Subcutaneous adipose tissue (tissue), 4 donors: ENCODE results near the gene UTRN. TPM values are rescaled to one million over a fixed set of nuclear protein-coding genes. Genes with fewer than 3 reads are reported as not detected.

Source experiments
- total RNA-seq, 4 donors: library from RNA; depleted of rRNA; stranded (reverse); fragments of >200 nt; gene quantifications; one replicate each; pipeline ENCODE4 v1.1.0, GENCODE V29; 2016
- TF ChIP-seq, protein P1 (sequence below): fragments of 450-650 bp; IDR thresholded peaks from one replicate; pipeline ENCODE4 v1.5.1; 2016; ENCODE audit warnings: low read depth, mild to moderate bottlenecking, control low read depth, antibody characterized with exemption, moderate library complexity

The UTRN gene
- total RNA-seq, 4 donors from 2014 or later, result 157 to 278 (median 236) TPM

GRCh38 chr6:144321839-144322591 is 36.9 kb downstream of the UTRN start:
- TF ChIP-seq, protein P1, sequence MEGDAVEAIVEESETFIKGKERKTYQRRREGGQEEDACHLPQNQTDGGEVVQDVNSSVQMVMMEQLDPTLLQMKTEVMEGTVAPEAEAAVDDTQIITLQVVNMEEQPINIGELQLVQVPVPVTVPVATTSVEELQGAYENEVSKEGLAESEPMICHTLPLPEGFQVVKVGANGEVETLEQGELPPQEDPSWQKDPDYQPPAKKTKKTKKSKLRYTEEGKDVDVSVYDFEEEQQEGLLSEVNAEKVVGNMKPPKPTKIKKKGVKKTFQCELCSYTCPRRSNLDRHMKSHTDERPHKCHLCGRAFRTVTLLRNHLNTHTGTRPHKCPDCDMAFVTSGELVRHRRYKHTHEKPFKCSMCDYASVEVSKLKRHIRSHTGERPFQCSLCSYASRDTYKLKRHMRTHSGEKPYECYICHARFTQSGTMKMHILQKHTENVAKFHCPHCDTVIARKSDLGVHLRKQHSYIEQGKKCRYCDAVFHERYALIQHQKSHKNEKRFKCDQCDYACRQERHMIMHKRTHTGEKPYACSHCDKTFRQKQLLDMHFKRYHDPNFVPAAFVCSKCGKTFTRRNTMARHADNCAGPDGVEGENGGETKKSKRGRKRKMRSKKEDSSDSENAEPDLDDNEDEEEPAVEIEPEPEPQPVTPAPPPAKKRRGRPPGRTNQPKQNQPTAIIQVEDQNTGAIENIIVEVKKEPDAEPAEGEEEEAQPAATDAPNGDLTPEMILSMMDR, result no peak

GRCh38 chr6:144325232-144325631 is 40.1 kb downstream of the UTRN start:
- TF ChIP-seq, protein P1, result no peak

- TF ChIP-seq, protein P1, result no peak
Measured at GRCh38 chr6:144326393-144326792, 41.3 kb downstream of the UTRN start.

DNA sequence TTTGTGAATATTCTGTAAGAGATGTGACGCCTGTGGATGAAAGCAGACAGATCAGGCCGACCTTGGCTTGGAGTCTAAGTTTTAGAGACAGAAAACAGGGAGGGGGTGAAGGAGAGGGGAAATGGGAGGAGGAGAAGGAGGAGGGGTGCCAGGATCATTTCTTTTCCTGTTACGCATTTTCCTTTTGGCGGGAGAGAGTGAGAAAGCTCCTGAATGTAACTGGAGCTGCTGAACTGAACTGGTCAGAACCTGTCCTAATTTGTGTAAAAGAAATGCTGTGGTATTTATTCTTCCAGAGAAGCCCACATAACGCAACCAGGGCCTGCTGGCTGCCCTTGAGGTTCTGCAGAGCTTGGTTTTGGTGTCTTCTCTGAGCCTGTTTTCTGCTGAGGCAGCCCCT is 41.9 kb downstream of the UTRN start:
- TF ChIP-seq, protein P1, result no peak

DNA sequence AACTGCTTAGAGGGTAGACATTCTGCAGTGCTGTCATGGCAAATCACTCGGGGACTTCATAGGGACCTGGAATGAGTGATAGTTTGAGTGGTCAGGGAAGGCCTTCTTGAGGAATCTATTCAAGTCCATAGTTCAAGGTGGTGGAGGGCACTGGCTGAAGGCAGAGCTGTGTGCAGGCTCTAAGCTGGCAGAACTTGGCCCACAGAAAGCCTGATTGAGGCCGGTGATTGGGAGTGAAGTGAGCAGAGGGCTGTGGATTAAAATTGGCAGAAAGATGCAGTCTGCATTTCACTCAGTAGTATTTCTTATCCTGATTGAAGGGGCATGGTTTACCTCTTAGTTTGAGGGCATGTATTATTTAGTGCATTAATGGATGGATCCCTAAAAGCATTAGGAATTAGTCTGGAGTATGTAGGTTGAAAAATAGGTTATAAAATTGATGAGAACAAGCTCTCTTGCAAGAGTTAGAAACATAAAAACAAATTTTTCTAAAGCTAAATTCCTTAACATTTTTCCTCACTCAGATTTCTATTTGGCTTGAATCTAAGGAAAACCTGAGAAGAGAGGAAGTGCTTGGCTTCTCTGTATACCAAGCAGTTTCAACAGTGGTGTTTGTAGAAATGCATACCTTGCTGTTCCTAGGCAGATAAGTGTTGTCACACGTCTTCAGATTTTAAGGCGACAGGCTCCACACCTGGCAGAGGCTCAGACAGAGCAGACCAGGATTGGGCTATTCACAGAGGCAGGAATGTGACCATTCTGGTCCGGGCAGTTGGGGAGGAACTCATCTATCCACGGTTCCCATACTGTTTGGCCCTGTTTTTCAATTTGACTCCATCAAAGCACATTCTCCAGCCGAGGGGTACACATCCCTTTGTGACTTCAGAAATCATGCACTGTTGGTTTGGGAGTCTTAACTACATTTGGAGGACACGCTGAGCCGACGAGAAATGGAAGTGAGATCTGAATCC is 45.2 kb downstream of the UTRN start:
- TF ChIP-seq, protein P1, result no peak

DNA sequence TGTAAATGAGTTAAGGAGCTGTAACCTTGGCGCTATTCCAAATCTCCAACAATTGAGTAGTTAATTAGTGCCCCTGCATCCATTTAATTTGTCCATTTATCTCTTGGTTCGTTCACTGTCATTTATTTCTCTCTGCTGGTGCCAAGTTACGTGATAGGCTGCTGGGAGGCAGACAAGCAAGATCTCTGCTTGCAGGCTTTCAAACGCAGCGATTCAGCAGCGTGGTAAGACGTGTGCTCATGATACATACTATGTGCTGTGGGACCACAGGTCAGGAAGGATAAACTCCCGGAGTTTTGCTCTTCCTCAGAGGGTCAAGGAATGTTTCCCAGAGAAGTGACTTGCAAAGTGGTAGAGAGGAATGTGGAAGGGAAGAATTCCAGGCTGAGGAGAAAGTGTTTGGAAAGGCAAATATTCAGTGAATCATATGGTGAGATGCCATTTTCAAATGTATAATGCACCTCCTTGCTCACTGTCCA is 46.4 kb downstream of the UTRN start:
- TF ChIP-seq, protein P1, result no peak

DNA sequence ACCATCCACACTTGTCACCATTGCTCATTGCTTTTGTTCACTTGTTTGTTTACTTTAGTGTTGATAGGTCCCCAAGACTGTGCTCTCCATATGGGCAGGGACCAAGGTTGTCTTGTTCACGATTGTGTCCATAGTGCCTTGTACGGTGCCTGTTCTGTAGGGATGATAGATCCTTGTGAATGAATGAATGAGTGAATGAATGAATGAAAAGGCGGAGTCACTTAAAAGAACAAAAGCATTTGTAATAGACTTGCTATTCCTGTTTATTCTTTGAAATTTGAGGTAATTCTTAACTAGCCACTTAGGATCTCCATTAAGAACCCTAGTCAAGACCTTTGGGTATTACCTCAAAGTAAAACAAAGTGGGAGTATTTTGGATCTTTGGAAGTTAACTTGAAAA is 47.0 kb downstream of the UTRN start:
- TF ChIP-seq, protein P1, result no peak
